PFSK-1 (cell line): Measurements from ENCODE around the gene APBA3.

Source experiments
- POLR2AphosphoS5 ChIP-seq: IDR thresholded peaks from 2 replicates; pipeline ENCODE4 v1.6.1; 2012; ENCODE audit warnings: low read depth, mild to moderate bottlenecking, control low read depth, low read length, moderate library complexity
- REST ChIP-seq, 2 experiments: IDR thresholded peaks; 2 replicates each; pipeline versions ENCODE4 v1.6.1 to v1.8.0; 2011 to 2012; ENCODE audit warnings: low read depth in 2 of 2, low read length in 2 of 2, control low read depth in 1 of 2, inconsistent platforms in 1 of 2, mild to moderate bottlenecking in 1 of 2, moderate library complexity in 1 of 2; ENCODE audit not compliant: insufficient read depth in 1 of 2
- SIN3A ChIP-seq: IDR thresholded peaks from 2 replicates; pipeline ENCODE4 v1.6.1; 2012; ENCODE audit warnings: mild to moderate bottlenecking, low read length, moderate library complexity, borderline replicate concordance; ENCODE audit not compliant: insufficient read depth
- TAF1 ChIP-seq: IDR thresholded peaks from 2 replicates; pipeline ENCODE4 v1.6.1; 2012; ENCODE audit warnings: low read length, control low read depth, borderline replicate concordance; ENCODE audit not compliant: insufficient read depth

- no peak for TF ChIP-seq REST (IDR thresholded peaks at IDR 0.05; ENCODE audit: insufficient read depth in 1 of 2, low read depth in 2 of 2, low read length in 2 of 2)
- TF ChIP-seq POLR2AphosphoS5 = no peak
- no peak for TF ChIP-seq TAF1
- TF ChIP-seq SIN3A = no peak
Measured at GRCh38 chr19:3781603-3782002, 20.1 kb upstream of the APBA3 start.
